B cell (primary cell): ENCODE data around the gene SAMSN1. TPM values are rescaled to one million over a fixed set of nuclear protein-coding genes. Genes with fewer than 3 reads are reported as not detected.

Source experiments
- ATAC-seq: fragments of 200-7000 bp; cut with Tn5 transposase; one replicate; pipeline ENCODE4 v1.10.0; 2021; ENCODE audit warnings: low read depth, mild to moderate bottlenecking, moderate number of reproducible peaks, moderate library complexity
- CTCF ChIA-PET: fragments of 350-600 bp; sonication (Branson Sonifier 250); formaldehyde crosslinking; loops from one replicate; lab custom pipeline; 2021; ENCODE audit warnings: antibody characterized with exemption, inconsistent platforms; lab: Charles Lee
- POLR2A ChIA-PET: fragments of 350-600 bp; sonication (Branson Sonifier 250); formaldehyde crosslinking; loops from one replicate; lab custom pipeline; 2021; ENCODE audit warnings: antibody characterized with exemption; lab: Charles Lee
- DNase-seq: peaks from one replicate; pipeline ENCODE4 v3.0.0; 2013
- H2AFZ ChIP-seq: 2 replicates; pipeline ENCODE4 v1.6.1; 2012; ENCODE audit warnings: mild to moderate bottlenecking, low read depth, low read length; ENCODE audit not compliant: insufficient read depth, poor library complexity, severe bottlenecking
- H3K27ac ChIP-seq, 2 donors: 1 replicate in 1 of 2; 2 replicates in 1 of 2; pipeline ENCODE4 v1.5.1; 2012 to 2013; ENCODE audit warnings: low read length in 2 of 2, mild to moderate bottlenecking in 2 of 2, moderate library complexity in 1 of 2
- H3K27me3 ChIP-seq, 4 experiments: fragments of 200-600 bp in 1 of 4; sonication (generic) in 1 of 4; replicated peaks in 1 of 4; 1 replicate in 2 of 4; 2 replicates in 2 of 4; pipeline versions ENCODE4 v1.6.1 to v1.7.0; 2013 to 2016; ENCODE audit warnings: low read length in 3 of 4, mild to moderate bottlenecking in 2 of 4, mixed read lengths in 1 of 4, moderate library complexity in 1 of 4; ENCODE audit not compliant: insufficient read depth in 4 of 4, control insufficient read depth in 3 of 4; ENCODE audit errors: control extremely low read depth in 1 of 4
- H3K36me3 ChIP-seq, 2 experiments: replicated peaks in 1 of 2; 1 replicate in 1 of 2; 2 replicates in 1 of 2; pipeline versions ENCODE4 v1.6.1 to v1.7.1; 2013; ENCODE audit warnings: low read length in 1 of 2; ENCODE audit not compliant: insufficient read depth in 2 of 2, control insufficient read depth in 1 of 2; ENCODE audit errors: control extremely low read depth in 1 of 2, extremely low read depth in 1 of 2
- H3K4me1 ChIP-seq, 2 donors: fragments of 200-600 bp in 1 of 2; sonication (generic) in 1 of 2; 1 replicate in 1 of 2; 2 replicates in 1 of 2; pipeline versions ENCODE4 v1.5.1 to v1.6.1; 2013 to 2017; ENCODE audit warnings: low read length in 2 of 2; ENCODE audit not compliant: control insufficient read depth in 2 of 2, insufficient read depth in 2 of 2
- H3K4me2 ChIP-seq: replicated peaks from 2 replicates; pipeline ENCODE3; 2012; ENCODE audit warnings: mild to moderate bottlenecking, low read depth, low read length; ENCODE audit not compliant: poor library complexity, severe bottlenecking
- H3K4me3 ChIP-seq, 5 experiments: fragments of 200-600 bp in 1 of 5; sonication (generic) in 1 of 5; 1 replicate in 3 of 5; 2 replicates in 2 of 5; pipeline versions ENCODE4 v1.5.1 to v1.7.0; 2011 to 2016; ENCODE audit warnings: low read length in 4 of 5, mild to moderate bottlenecking in 4 of 5, low read depth in 2 of 5, control low read depth in 1 of 5, moderate library complexity in 1 of 5; ENCODE audit not compliant: insufficient read depth in 1 of 5; ENCODE audit errors: control extremely low read depth in 1 of 5, extremely low read depth in 1 of 5
- H3K79me2 ChIP-seq: fragments of 200-600 bp; sonication (generic); one replicate; pipeline ENCODE4 v1.6.0; 2016; ENCODE audit warnings: low read length; ENCODE audit not compliant: control insufficient read depth, insufficient read depth
- H3K9ac ChIP-seq: fragments of 200-600 bp; sonication (generic); 2 replicates; pipeline ENCODE4 v1.6.1; 2017; ENCODE audit warnings: mild to moderate bottlenecking, low read length, moderate library complexity
- H3K9me3 ChIP-seq, 3 donors: one replicate each; pipeline versions ENCODE4 v1.6.1 to v1.7.1; 2013; ENCODE audit warnings: low read length in 2 of 3; ENCODE audit not compliant: control insufficient read depth in 2 of 3, insufficient read depth in 1 of 3; ENCODE audit errors: control extremely low read depth in 1 of 3
- H4K20me1 ChIP-seq: 2 replicates; pipeline ENCODE4 v1.6.0; 2012; ENCODE audit warnings: mild to moderate bottlenecking, low read length; ENCODE audit not compliant: insufficient read depth, control insufficient read depth, poor library complexity, severe bottlenecking
- H3K27ac Mint-ChIP-seq: one replicate; pipeline ENCODE4 v1.8.0; 2021; ENCODE audit warnings: mixed read lengths
- H3K27me3 Mint-ChIP-seq: one replicate; pipeline ENCODE4 v1.8.0; 2021; ENCODE audit warnings: mixed read lengths
- H3K4me1 Mint-ChIP-seq: one replicate; pipeline ENCODE4 v1.8.0; 2021; ENCODE audit warnings: mixed read lengths
- H3K4me3 Mint-ChIP-seq: one replicate; pipeline ENCODE4 v1.8.0; 2021; ENCODE audit warnings: mixed read lengths
- H3K9me3 Mint-ChIP-seq: one replicate; pipeline ENCODE4 v1.8.0; 2022; ENCODE audit warnings: mixed read lengths; ENCODE audit not compliant: insufficient read depth
- CTCF ChIP-seq: fragments of 200-600 bp; IDR thresholded peaks from one replicate; pipeline ENCODE4 v1.8.0; 2022; ENCODE audit warnings: antibody characterized with exemption, mild to moderate bottlenecking
- EZH2 ChIP-seq: IDR thresholded peaks from 2 replicates; pipeline ENCODE4 v1.6.1; 2012; ENCODE audit warnings: borderline replicate concordance, low read depth, mild to moderate bottlenecking, moderate library complexity, low read length; ENCODE audit not compliant: insufficient read depth, poor library complexity, severe bottlenecking
- WGBS: methylation state at CpG from one replicate; pipeline ENCODE4 v1.1.5; 2013; ENCODE audit warnings: missing lambda C conversion rate; ENCODE audit not compliant: insufficient coverage; 5-methylcytosine and 5-hydroxymethylcytosine counted together
- intact Hi-C: fragments of 100-400 bp; cut with micrococcal nuclease; formaldehyde crosslinking; loops from one replicate; pipeline ENCODE4 v1.10.0; 2022
- polyA plus RNA-seq: library from polyadenylated mRNA; depleted of rRNA; stranded (reverse); fragments of >200 nt; gene quantifications from 2 replicates; pipeline ENCODE4 v1.2.3, GENCODE V29; 2012
- total RNA-seq, 2 donors: library from RNA; stranded (reverse); fragments of 120-200 nt in 1 of 2; gene quantifications; 1 replicate in 1 of 2; 2 replicates in 1 of 2; pipeline versions ENCODE4 v1.2.3 to v1.2.4, GENCODE V29; 2013 to 2022

Gene SAMSN1
- total and polyA plus RNA-seq, 2 donors (not counting 1 experiment from before 2014, with no cell fraction given), result 8.7 to 53.1 TPM

- no peak overlapping the region for H3K27ac Mint-ChIP-seq
- Histone ChIP-seq H3K9ac (no peak overlapping the region), H2AFZ (no peak overlapping the region), H3K27me3 (no peaks in the 10 kb centered on the region), H3K9me3 (no peaks in the 10 kb centered on the region), H3K4me2 (no peak overlapping the region), H3K36me3 (no peaks in the 10 kb centered on the region), H3K27ac (no peak overlapping the region), H3K79me2 (no peaks in the 10 kb centered on the region), H4K20me1 (no peaks in the 10 kb centered on the region), H3K4me1 (peaks cover 7% of the 10 kb centered on the region in 2 donors), H3K4me3 (no peak overlapping the region)
- peaks cover 12% of the 10 kb centered on the region for H3K4me1 Mint-ChIP-seq
- TF ChIP-seq EZH2 (no peak), CTCF (no peak)
- intact Hi-C loops, result loop anchor here (5.0 kb wide), 1 partner anchor 260 kb away; no protein-coding TSS in a partner anchor
- ChIA-PET POLR2A (no interaction called here), CTCF (no interaction called here)
- no CpG with 5 or more reads among the region's 2 CpGs for WGBS
- H3K4me3 Mint-ChIP-seq, result no peak overlapping the region
- no peaks in the 10 kb centered on the region for H3K9me3 Mint-ChIP-seq
- no peak for ATAC-seq
- DNase-seq, result no peak
- H3K27me3 Mint-ChIP-seq, result no peaks in the 10 kb centered on the region
Measured at GRCh38 chr21:14477133-14477532, 69.0 kb downstream of the SAMSN1 start.

GRCh38 chr21:14474995-14475394 lies 71.1 kb downstream of the SAMSN1 start:
- Histone ChIP-seq H2AFZ (no peak overlapping the region), H3K9ac (no peak overlapping the region), H3K36me3 (no peaks in the 10 kb centered on the region), H3K27ac (no peak overlapping the region), H3K4me2 (no peak overlapping the region), H3K27me3 (no peaks in the 10 kb centered on the region), H3K9me3 (no peaks in the 10 kb centered on the region), H4K20me1 (no peaks in the 10 kb centered on the region), H3K79me2 (no peaks in the 10 kb centered on the region), H3K4me3 (no peak overlapping the region), H3K4me1 (no peaks in the 10 kb centered on the region)
- no peak for DNase-seq
- H3K27me3 Mint-ChIP-seq, result no peaks in the 10 kb centered on the region
- TF ChIP-seq EZH2 (no peak), CTCF (no peak)
- no peak for ATAC-seq
- POLR2A ChIA-PET, result no interaction called here
- H3K4me1 Mint-ChIP-seq, result no peaks in the 10 kb centered on the region
- H3K9me3 Mint-ChIP-seq, result no peaks in the 10 kb centered on the region
- no peak overlapping the region for H3K4me3 Mint-ChIP-seq
- CTCF ChIA-PET, result interaction anchor here (0.7 kb wide), 1 partner anchor 21 kb away, joined by 3 read pairs; no protein-coding TSS in a partner anchor
- intact Hi-C loops, result loop anchor here (5.0 kb wide), 1 partner anchor 262 kb away; no protein-coding TSS in a partner anchor
- no peak overlapping the region for H3K27ac Mint-ChIP-seq
